ENCODE results near the gene ACAD11.
A peak's percentile ranks its signal among the peaks of the same experiment; 100 is the strongest.

Gene ACAD11

DNA sequence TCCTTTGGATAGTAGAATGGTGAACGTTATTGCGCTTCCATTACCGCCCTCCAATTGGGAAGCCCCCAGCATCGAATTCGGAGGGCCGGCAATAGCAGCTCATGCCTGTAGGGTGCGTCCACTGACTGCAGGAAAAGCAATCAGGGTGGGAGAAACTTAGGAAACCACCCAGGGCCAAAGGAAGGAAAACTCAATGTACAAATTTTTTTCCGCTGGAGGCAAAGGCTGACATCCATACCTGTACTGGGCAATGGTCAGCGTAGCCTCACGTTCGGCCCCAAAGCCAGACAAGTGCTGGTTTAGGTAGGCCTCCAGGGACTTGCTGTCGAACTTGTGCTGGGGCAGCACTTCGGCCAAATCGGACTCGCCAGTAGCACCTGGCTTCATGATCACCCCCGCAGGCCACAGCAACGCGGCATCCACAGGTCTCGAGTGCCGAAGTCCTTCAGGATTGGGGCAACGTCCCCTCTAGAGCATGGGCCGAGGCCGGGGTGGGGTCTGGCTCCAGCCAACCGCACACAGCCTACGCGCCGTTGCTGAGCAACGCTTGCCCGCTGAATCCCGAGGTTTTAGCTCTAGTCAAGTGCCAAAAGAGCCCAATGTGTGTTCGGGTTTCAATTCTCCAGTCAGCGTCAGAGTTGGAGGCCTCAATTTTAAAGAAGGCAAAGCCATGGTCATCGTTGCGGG, at the start of gene ACAD11:
TSS of gene ACAD11 (minus strand) at position 445 of the 687 bp plus-strand sequence. CDS start at position 387, 58 bp downstream.
- no peak for DNase-seq (ENCODE audit: low read depth)

GRCh38 chr3:132703733-132704132, 44.1 kb upstream of the ACAD11 start:
- no peak for DNase-seq (ENCODE audit: low read depth)

- no peak for DNase-seq (ENCODE audit: low read depth)
Observed at GRCh38 chr3:132695422-132695821, 35.8 kb upstream of the ACAD11 start.

DNA sequence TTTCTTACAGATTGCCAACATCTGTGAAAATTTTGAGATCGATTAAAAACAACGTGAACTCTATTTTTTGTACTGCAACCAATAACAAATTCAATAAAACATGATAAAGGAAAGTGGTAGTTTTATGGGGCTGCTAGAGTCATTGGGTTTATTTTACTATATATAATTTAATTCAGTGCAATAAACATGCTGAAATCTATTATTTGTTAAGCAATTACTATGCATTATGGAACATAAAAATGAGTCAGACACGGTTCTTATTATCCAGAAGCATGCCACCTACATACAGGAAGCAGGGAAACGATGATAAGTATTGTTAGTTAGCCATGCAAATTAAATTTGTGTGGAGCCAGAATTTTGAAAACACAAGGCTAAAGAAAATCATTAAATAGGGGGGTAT, 35.4 kb upstream of the ACAD11 start:
- no peak for DNase-seq (ENCODE audit: low read depth)

DNA sequence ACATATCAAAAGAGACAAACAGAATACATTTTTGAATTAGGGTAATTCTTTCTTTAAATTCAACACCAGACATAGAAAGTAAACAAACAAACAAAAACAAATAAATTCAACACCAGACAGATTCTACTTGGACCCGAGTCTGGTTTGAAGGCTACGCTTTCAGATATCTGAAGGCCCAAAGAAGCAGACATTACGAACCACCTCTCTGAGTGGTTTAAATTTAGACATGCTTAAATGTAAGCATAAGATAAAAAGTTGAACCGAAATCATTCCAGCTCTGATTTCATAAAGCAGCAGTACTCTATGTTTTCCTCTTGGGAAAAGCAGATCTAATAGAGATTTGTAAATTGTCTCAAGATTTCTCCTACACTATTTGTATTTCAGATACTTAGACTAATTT, 30.4 kb upstream of the ACAD11 start:
- DNase-seq (ENCODE audit: low read depth) = no peak

GRCh38 chr3:132682201-132682600, 22.6 kb upstream of the ACAD11 start:
- DNase-seq (ENCODE audit: low read depth) = no peak

GRCh38 chr3:132681421-132681820, 21.8 kb upstream of the ACAD11 start:
- no peak for DNase-seq (ENCODE audit: low read depth)

DNA sequence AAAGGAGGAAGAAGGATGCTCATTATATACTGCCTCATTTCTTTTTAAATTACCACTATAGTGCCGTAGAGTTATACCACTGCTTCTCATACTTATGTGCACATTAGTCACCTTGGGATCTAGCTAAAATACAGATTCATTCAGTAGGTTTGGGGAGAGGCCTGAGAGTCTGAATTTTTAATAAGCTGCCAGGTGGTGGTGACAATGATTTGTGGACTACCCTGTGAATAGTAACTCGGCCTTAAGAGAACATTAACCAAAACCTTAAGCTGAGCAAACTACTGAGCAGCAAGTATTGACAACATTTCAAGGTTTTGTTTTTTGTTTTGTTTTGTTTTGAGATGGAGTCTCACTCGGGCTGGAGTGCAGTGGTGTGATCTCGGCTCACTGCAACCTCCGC, 20.3 kb upstream of the ACAD11 start:
- no peak for DNase-seq (ENCODE audit: low read depth)

DNA sequence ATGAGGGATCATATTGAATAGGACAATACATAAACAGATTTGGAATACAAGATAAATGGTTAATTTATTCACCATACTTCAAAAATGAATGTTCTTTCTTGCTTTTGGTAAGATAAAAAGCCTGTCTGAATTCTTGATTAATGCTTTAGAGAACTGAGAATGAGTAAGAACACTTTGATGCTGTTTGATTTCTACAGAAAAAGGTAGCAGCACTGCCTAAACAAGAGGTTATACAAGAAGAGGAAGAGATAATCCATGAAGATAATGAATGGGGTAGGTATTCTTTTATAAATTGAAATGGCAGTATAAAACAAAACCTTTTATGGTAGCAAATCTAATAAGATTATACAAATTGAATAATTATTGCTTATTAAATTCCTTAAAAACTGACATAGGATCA, 15.8 kb upstream of the ACAD11 start:
- DNase-seq (ENCODE audit: low read depth) = no peak

DNA sequence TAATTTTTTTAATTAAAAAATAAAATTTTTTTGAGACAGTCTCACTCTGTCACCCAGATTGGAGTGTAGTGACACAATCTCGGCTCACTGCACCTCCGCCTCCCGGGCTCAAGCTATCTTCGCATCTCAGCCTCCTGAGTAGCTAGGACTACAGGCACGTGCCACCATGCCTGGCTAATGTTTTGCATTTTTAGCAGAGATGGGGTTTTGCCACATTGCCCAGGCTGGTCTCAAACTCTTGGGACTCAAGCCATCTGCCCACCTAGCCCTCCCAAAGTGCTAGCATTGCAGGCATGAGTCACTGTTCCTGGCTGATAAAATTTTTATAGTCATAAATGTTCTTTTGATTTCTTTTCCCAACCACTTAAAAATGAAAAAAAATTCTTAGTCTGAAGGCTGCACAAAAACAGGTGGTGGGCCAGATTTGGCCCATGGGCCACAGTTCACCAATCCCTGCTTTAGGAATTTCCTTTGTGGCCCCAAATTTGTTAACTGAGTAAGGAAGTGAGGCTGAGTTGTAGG, 9.7 kb upstream of the ACAD11 start:
- DNase-seq (ENCODE audit: low read depth) = no peak

- DNase-seq (ENCODE audit: low read depth) = no peak
Observed at GRCh38 chr3:132665230-132665745, 5.7 kb upstream of the ACAD11 start.

DNA sequence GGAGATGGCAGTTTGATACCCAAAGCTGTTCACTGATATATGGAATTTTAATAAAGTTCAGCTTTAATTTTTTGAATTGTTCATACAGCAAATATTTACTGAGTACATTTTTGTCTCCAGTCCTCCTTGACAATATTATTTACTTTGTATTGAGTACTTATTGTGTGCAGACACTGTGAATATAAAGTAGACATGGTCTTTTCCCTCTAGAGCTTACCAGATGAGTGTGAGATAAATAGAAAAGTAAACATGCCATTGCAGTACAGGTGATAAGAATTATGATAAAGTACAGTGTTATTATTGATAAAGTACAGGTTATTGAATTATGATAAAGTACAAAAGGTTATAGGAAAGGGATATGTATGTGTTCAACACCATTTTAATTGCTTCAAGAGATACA, 2.6 kb upstream of the ACAD11 start:
- DNase-seq (ENCODE audit: low read depth) = no peak

DNA sequence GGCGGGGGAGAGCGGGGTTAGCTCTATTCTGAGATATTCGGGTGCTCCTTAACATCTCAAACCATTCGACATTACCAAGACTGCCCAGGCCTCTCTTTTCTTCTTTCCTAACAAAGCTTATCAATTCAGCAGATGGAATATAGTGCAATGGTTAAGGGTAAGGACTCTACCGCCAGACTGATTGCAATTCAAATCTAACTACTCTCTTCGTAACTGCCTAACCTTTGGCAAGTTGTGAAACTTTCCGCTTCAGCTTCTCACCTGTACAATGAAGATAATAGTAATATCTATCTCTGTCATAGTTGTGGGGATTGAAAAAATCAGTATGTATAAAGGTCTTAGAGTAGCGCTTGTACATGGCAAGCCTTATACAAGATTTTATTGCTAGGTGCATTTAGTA, 1.5 kb upstream of the ACAD11 start:
- DNase-seq (ENCODE audit: low read depth) = no peak

- no peak for DNase-seq (ENCODE audit: low read depth)
Observed at GRCh38 chr3:132660811-132661070, 1.1 kb upstream of the ACAD11 start.

- peak; percentile 54 for DNase-seq (ENCODE audit: low read depth)
Observed at GRCh38 chr3:132660052-132660810, 622 bp upstream of the ACAD11 start, which contains the start of gene UBA5. Gene UBA5 (plus strand): TSS chr3:132660329. CDS start chr3:132660538, 209 bp downstream.

DNA sequence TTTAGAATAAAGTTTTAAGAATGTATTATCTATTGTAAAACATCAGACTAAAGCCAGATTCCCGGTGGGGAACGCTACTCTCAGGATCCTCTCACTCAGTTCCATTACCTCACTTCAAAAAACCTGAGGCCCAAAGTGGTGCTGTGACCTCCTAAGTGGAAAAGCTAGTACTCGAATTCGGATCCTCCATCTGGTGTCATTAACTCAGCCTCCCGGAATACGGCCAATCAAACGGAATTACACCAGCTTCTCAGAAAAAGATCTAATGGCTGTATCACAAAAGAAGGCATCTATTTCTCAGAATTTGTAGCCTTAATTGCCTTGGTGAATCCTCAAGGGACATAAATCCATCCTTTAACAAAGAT, 627 bp downstream of the ACAD11 start:
- no peak for DNase-seq (ENCODE audit: low read depth)

GRCh38 chr3:132657869-132658747, 1.5 kb downstream of the ACAD11 start:
- DNase-seq (ENCODE audit: low read depth) = no peak

GRCh38 chr3:132655471-132655870, 4.1 kb downstream of the ACAD11 start:
- DNase-seq (ENCODE audit: low read depth) = no peak

DNA sequence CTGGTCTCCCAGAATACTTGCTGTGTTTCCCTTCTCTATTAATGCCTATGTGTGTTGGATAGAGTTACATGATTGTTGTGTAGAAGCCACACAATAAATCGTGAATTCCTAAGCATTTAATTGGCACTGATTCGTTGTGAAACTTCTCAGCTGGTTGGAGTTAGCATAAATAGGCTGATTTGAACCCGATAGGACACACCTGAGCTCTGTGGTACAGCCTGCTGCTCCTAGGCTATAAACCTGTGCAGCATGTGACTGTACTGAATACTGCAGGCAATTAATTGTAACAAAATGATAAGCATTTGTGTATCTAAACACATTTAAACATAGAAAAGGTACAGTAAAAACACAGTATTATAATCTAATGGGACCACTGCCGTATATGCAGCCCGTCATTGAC, 4.9 kb downstream of the ACAD11 start:
- no peak for DNase-seq (ENCODE audit: low read depth)

DNA sequence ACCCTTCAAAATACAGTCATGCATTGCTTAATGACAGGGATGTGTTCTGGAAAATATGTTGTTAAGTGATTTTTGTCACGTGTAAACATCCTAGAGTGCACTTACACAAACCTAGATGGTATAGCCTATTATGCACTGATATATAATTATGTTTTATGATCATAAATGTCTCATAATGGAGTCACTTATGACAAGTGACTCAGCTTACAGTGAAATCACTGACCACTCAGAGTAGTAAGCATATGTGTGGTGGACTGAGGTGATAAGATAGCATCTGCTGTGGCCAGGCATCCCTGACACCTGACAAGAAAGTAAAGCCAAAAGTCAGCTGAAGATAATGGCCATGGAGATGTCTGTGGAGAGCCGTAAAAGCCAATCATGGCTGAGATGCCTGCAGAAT, 5.4 kb downstream of the ACAD11 start:
- DNase-seq (ENCODE audit: low read depth) = no peak

DNA sequence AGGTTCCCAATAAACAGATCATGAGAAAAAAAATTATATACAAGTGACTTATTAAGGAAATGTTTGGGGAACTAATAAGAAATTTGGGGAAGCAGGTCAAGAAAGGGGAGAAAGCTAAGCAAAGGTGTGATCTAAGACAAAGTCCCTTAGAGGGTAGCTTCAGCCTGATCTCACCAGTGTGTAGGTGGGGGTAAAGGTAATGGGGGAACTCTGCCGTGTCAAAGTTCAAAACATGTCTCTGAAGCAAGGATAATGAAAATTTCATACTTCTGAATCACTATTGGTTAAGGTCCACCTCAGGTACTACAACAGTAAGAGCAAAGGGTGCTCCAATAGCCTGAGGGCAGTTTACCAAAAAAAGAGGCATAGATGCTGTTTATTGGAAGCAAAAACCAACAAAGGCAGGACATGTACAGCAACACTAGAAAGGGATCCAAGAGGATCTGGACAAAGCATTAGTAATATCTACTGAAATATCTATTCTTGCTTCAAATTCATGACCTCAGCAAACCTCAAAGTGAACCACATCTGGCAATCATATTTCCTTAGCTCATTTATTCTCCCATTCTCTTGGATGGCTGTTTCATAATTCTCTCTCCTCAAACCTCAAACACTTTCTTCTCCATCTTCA, 6.9 kb downstream of the ACAD11 start:
- no peak for DNase-seq (ENCODE audit: low read depth)

DNA sequence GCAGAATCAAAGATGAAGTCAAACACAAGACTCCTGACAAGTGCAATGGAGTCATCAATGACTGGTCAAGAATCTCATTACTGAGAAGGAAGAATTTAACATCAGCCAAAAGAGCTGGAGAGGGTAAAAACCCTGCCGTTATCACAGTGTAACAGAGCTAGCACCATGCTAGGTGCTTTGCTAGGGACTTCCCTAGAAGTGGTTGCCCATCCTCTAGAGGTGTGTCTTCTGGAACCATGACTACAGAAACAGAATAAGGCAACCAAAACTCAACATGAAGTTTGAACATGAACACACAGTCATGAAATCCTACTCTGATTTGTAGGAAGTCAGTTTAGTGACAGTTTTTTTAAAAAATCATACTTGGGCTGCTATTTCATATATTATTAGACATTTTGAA, 9.5 kb downstream of the ACAD11 start:
- DNase-seq (ENCODE audit: low read depth) = no peak
